NCI-H774 (cell line): ENCODE data around the gene KIAA1755.
"Not testable (repeated sequence)": the region's sequence is repeated elsewhere in the genome, so short reads cannot be mapped to it uniquely, and the experiment has no call there.

ENCODE experiments used
- DNase-seq: peaks from one replicate; lab custom pipeline; 2025; lab: John Stamatoyannopoulos, UW

The KIAA1755 gene

DNA sequence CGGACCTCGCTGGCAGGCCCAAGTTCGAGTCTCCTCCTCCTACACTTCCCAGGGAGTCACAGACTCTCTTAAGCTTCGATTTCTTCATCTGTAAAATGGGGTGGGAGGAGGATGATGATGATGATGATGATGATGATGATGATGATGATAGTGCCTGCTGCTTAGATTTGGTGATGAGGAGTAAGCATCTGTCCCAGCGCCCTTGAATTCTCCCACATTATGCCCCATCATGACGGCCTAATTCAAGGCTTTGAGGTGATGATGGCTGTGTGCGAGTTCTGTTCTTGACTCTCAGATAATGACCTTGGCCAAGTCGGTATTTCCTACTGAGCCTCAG lies 487 bp upstream of the KIAA1755 start:
- DNase-seq: no peak

GRCh38 chr20:38260025-38260377 lies 534 bp downstream of the KIAA1755 start:
- no peak for DNase-seq

DNA sequence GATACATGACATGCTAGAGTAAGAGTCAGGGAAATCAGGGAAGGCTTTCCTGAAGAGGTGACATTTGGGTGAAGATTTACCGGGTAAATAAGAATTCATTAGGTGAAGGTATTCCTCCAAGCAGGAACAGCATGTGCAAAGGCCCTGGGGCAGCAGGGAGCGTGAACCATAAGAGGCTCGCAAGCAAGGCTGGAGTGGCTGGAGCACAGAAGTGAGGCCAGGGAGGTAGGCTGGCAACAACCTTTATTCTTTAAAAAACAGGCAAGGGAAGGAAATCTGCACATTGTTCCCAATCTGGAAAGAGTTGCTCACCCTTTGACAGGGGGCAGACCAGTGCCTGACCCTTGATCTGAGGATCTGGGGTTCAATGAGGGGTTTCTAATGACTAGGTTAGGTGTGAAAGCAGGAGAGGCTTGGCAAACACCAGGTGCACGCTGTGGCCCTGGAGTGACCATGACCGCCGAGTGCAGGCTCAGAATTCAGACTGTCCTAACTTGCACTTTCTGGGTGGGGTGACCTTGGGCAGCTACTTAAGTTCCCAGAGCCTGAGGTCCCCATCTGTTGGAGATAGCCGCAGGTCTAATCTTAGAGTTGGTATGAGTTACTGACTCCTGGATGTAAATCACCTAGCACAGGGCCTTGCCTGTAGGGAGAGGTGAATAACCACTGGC lies 1.9 kb downstream of the KIAA1755 start:
- DNase-seq: no peak

- no peak for DNase-seq
Observed at GRCh38 chr20:38256966-38257365, 3.6 kb downstream of the KIAA1755 start.

- DNase-seq: no peak
Observed at GRCh38 chr20:38256021-38256420, 4.5 kb downstream of the KIAA1755 start.

- no peak for DNase-seq
Observed at GRCh38 chr20:38255393-38255792, 5.1 kb downstream of the KIAA1755 start.

- DNase-seq: not testable (repeated sequence)
Observed at GRCh38 chr20:38254621-38255020, 5.9 kb downstream of the KIAA1755 start.

DNA sequence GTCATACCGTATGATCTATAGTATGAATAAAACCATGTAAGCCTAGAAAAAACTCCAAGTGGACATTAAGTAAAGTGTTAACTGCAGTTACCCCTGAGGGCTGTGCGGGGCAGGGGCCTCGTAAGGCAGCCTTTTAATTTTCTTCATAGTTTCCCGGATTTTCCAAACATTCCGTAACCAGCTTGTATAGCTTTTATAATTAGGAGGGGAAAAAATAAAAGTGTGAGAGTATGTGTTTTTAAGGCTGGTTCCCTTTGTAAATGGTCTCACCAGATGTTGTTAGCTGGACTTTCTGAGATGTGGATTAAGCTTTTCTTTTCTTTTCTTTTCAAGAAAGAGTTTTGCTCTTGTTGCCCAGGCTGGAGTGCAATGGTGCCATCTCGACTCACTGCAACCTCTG lies 7.0 kb downstream of the KIAA1755 start:
- no peak for DNase-seq

GRCh38 chr20:38252292-38253288 lies 7.9 kb downstream of the KIAA1755 start:
- no peak for DNase-seq

GRCh38 chr20:38251441-38251840 lies 9.1 kb downstream of the KIAA1755 start:
- not testable (repeated sequence) for DNase-seq

GRCh38 chr20:38250609-38251008 lies 9.9 kb downstream of the KIAA1755 start:
- no peak for DNase-seq

GRCh38 chr20:38249536-38250310 lies 10.8 kb downstream of the KIAA1755 start:
- DNase-seq: no peak

DNA sequence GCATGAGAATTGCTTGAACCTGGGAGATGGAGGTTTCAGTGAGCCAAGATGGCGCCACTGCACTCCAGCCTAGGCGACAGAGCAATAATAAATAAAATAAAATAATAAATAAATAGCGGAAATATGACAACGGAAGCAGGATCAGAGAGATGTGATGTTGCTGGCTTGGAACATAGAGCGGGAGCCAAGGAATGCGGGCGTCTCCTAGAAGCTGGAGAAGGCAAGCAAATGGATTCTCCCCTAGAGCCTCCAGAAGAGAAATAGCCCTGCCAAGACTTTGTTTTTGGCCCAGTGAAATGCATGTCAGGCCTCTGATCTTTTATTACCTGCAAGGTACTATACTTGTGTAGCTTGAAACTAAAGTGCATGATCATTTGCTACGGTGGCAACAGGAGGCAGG lies 12.4 kb downstream of the KIAA1755 start:
- DNase-seq: no peak

GRCh38 chr20:38247725-38248124 lies 12.8 kb downstream of the KIAA1755 start:
- not testable (repeated sequence) for DNase-seq

DNA sequence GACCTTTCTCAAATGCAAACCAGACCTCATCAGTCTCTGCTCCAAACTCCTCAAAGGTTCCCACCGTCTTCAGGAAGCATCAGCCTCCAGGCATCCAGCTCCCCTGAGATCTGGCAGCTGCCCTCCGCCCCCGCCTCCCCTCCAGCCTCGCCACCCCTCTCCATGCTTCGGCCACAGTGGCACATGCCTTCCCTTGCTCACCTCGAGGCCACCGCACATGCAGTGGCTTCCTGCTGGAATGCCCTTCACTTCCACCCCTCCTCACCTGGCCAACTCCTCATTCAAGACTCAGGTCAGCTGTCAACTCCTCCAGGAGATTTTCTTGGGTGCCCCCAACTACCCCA lies 13.4 kb downstream of the KIAA1755 start:
- DNase-seq: no peak

GRCh38 chr20:38246357-38247165 lies 14.0 kb downstream of the KIAA1755 start:
- no peak for DNase-seq

- no peak for DNase-seq
Observed at GRCh38 chr20:38245753-38246152, 14.8 kb downstream of the KIAA1755 start.

DNA sequence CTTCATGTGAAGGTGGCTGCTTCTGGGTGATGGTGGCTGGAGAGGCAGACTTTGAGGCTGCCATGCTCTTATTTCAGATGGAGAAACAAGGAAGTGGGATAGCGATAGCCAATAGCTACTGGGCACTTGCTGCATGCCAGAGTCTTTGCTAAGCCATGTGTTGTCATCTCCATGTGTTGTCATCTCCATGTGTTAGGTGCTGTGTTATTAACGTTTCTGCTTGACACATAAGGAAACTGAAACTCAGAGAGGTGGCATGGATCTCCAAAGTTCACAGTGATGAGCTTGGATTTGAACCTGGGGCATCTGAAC lies 16.9 kb downstream of the KIAA1755 start:
- no peak for DNase-seq

DNA sequence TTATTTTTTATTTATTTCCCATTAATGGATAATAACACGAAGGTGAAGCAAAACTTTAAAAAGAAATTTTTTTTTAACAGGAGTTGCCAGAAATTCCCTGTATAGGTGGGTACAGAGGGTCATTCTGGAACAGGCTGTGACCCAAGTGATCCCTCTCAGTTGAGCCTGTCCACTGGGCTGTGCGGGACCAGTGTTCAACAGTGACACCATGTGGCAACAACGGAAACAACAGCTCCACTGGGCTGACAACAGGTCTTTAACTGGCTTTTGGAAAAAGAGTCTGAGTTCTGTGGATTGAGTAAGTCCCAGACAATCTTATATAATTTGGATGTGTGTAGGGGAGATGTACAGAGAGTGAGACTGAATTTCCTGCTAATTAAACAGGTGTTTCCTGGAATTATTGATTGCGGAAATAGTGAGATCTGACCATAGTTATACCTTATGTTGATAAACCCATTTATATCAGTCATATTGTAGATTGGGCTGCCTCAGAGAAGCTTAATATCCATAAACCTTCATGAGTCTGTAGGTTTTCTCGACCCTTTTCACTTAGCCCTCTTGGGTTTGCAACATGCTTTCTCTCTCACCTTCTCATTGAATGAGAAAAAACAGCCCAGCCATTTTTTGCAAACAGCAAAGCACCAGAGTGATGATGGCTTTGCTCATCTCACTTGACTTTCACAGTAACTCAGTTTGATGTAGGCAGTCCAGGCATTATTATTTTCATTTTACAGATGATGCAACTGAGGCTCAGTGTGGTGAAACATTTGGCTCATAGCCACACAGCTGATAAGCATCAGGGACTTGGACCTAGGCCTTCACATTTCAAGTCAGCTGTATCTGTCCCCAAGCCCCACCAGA lies 17.5 kb downstream of the KIAA1755 start:
- DNase-seq: no peak

DNA sequence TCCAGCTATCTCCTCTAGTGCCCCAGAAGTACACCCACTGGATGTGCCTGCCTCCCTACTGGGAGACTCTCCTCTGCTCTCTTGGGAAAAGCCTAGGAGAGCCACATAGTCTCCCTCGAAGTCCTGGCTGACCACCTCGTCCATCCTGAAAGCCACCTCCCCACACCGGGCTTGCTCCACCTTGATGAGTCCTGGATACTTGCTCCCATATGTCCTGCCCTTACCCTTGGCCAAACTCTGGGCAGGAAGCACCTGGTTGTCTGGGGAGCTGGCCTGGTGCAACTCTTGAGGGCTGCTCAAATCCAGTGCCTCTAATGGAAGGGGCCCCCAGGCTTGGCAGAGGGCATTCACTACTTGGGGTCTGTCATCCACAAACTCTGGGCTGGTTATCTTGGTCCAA lies 19.3 kb downstream of the KIAA1755 start:
- no peak for DNase-seq

GRCh38 chr20:38239441-38239840 lies 21.1 kb downstream of the KIAA1755 start:
- no peak for DNase-seq
